HEK293T (cell line): ENCODE measurements around the gene PTPRG.

Experiments
- ARNT ChIP-seq: fragments of 450-650 bp; IDR thresholded peaks from 2 replicates; pipeline ENCODE4 v1.6.1; 2017; ENCODE audit warnings: mild to moderate bottlenecking
- ELF4 ChIP-seq: fragments of 450-650 bp; IDR thresholded peaks from 2 replicates; pipeline ENCODE4 v1.6.1; 2017; ENCODE audit warnings: antibody characterized with exemption
- FOXA1 ChIP-seq: fragments of 450-650 bp; IDR thresholded peaks from 2 replicates; pipeline ENCODE4 v1.6.1; 2016; ENCODE audit warnings: mild to moderate bottlenecking
- FOXK2 ChIP-seq: fragments of 450-650 bp; IDR thresholded peaks from 2 replicates; pipeline ENCODE4 v1.6.1; 2016; ENCODE audit warnings: mild to moderate bottlenecking
- FOXM1 ChIP-seq: fragments of 450-650 bp; IDR thresholded peaks from 2 replicates; pipeline ENCODE4 v1.6.1; 2017; ENCODE audit warnings: mild to moderate bottlenecking, borderline replicate concordance
- HDGF ChIP-seq: fragments of 450-650 bp; IDR thresholded peaks from 2 replicates; pipeline ENCODE4 v1.6.1; 2017; ENCODE audit warnings: antibody characterized with exemption, borderline replicate concordance
- L3MBTL2 ChIP-seq: fragments of 450-650 bp; conservative IDR thresholded peaks from 2 replicates; pipeline ENCODE4 v1.6.1; 2016; ENCODE audit warnings: mild to moderate bottlenecking
- NFRKB ChIP-seq: fragments of 450-650 bp; IDR thresholded peaks from 2 replicates; pipeline ENCODE4 v1.6.1; 2016; ENCODE audit warnings: mild to moderate bottlenecking, moderate library complexity
- PKNOX1 ChIP-seq: fragments of 450-650 bp; IDR thresholded peaks from 2 replicates; pipeline ENCODE4 v1.6.1; 2016
- SP1 ChIP-seq: fragments of 450-650 bp; IDR thresholded peaks from 2 replicates; pipeline ENCODE4 v1.6.1; 2017
- SUZ12 ChIP-seq: fragments of 450-650 bp; IDR thresholded peaks from 2 replicates; pipeline ENCODE4 v1.6.1; 2016; ENCODE audit warnings: mild to moderate bottlenecking
- ZNF384 ChIP-seq: fragments of 450-650 bp; IDR thresholded peaks from 2 replicates; pipeline ENCODE4 v1.6.1; 2016

DNA sequence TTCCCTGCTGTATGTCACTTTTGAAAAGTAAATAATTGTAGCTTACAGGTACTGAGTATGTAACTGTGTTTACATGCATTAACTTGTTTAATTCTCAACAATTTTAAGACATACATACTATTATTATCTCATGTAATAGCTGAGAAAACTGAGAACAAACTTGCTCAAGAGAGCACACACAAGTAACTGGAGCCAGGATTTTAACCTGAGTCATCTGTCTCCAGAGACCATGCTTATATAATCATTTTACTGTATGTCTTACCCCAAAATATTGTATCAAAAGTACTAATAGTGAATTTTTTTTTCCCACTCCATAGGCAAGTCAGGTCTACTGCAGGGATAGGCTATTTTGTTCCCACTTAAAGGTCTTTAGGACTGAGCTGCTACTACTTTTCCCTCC, 716.6 kb downstream of the PTPRG start:
- TF ChIP-seq SUZ12 (no peak), ZNF384 (no peak), FOXA1 (no peak), ELF4 (no peak), FOXK2 (no peak), FOXM1 (no peak), HDGF (no peak), NFRKB (no peak), SP1 (no peak), L3MBTL2 (no peak), ARNT (no peak), PKNOX1 (no peak)
